ENCODE results near the gene RNF208. TPM values are rescaled to one million over a fixed set of nuclear protein-coding genes. Genes with fewer than 3 reads are reported as not detected.

RNF208 gene
- polyA plus RNA-seq, 2 of the 4 experiments (the other 2 are of a cell fraction) = 0.06 to 1.7 TPM

DNA sequence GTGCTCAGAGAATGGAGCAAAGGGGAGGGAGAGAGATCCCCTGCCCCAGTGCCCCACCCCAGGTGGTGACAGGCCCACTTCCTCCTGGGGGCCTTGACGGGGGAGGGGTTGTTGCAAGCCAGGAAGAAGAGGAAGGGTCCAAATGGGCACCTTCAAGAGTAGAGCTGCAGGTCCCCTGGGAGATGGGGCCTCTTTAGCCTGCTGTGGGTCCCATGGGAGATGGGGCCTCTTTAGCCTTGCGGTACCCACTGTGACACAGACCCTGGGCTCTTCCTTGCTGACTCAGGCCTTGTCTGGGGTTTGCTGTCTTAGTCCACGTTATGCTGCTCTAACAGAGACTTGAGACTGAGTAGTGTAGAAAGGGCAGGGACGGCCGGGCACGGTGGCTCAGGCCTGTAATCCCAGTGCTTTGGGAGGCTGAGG, 45.9 kb upstream of the RNF208 start:
- H3K4me1 ChIP-seq = peaks cover 22% of the 10 kb centered on the region
- CTCF ChIA-PET = interaction anchor here (1.1 to 17.1 kb wide), 5 partner anchors 9 to 26 kb away, joined by 3 to 236 read pairs (median 5); partner anchors contain the start of genes TOR4A and TUBB4B
- WGBS (ENCODE audit: missing lambda C conversion rate) = 92% methylated on average over 6 of the region's 6 CpGs
- DNase-seq (ENCODE audit: low read depth in 1 of 2, low spot score in 1 of 2) (no peak), ATAC-seq (no peak), FAIRE-seq (no peak)
- no peak overlapping the region for H3K4me2 ChIP-seq
- H3K9me3 ChIP-seq = no peaks in the 10 kb centered on the region
- no peak for TF ChIP-seq MAZ (IDR thresholded peaks at IDR 0.05; ENCODE audit: borderline replicate concordance, low read depth, low read length)
- TF ChIP-seq, protein P1, sequence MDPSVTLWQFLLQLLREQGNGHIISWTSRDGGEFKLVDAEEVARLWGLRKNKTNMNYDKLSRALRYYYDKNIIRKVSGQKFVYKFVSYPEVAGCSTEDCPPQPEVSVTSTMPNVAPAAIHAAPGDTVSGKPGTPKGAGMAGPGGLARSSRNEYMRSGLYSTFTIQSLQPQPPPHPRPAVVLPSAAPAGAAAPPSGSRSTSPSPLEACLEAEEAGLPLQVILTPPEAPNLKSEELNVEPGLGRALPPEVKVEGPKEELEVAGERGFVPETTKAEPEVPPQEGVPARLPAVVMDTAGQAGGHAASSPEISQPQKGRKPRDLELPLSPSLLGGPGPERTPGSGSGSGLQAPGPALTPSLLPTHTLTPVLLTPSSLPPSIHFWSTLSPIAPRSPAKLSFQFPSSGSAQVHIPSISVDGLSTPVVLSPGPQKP (IDR thresholded peaks at IDR 0.05; ENCODE audit: low read depth, low read length) = no peak
- TF ChIP-seq HDAC2 (IDR thresholded peaks at IDR 0.05) = no peak
- no peak for TF ChIP-seq FOSB (CRISPR knock-in tag; IDR thresholded peaks at IDR 0.05)
- TF ChIP-seq, protein P2, sequence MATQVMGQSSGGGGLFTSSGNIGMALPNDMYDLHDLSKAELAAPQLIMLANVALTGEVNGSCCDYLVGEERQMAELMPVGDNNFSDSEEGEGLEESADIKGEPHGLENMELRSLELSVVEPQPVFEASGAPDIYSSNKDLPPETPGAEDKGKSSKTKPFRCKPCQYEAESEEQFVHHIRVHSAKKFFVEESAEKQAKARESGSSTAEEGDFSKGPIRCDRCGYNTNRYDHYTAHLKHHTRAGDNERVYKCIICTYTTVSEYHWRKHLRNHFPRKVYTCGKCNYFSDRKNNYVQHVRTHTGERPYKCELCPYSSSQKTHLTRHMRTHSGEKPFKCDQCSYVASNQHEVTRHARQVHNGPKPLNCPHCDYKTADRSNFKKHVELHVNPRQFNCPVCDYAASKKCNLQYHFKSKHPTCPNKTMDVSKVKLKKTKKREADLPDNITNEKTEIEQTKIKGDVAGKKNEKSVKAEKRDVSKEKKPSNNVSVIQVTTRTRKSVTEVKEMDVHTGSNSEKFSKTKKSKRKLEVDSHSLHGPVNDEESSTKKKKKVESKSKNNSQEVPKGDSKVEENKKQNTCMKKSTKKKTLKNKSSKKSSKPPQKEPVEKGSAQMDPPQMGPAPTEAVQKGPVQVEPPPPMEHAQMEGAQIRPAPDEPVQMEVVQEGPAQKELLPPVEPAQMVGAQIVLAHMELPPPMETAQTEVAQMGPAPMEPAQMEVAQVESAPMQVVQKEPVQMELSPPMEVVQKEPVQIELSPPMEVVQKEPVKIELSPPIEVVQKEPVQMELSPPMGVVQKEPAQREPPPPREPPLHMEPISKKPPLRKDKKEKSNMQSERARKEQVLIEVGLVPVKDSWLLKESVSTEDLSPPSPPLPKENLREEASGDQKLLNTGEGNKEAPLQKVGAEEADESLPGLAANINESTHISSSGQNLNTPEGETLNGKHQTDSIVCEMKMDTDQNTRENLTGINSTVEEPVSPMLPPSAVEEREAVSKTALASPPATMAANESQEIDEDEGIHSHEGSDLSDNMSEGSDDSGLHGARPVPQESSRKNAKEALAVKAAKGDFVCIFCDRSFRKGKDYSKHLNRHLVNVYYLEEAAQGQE (IDR thresholded peaks at IDR 0.05) = no peak
- no peak for TF ChIP-seq POLR2AphosphoS2 (conservative IDR thresholded peaks at IDR 0.05; ENCODE audit: low read length)
- TF ChIP-seq HOXB5 (CRISPR knock-in tag; IDR thresholded peaks at IDR 0.05) = no peak
- no peak overlapping the region for H3K4me3 ChIP-seq
- peak overlapping the region; percentile 56 to 65; a peak in 4 of 6 replicates for H3K27ac ChIP-seq
- POLR2A ChIA-PET = interaction anchor here (1.0 kb wide), 1 partner anchor 27 kb away, joined by 3 read pairs; the partner anchor contains the start of gene TUBB4B

DNA sequence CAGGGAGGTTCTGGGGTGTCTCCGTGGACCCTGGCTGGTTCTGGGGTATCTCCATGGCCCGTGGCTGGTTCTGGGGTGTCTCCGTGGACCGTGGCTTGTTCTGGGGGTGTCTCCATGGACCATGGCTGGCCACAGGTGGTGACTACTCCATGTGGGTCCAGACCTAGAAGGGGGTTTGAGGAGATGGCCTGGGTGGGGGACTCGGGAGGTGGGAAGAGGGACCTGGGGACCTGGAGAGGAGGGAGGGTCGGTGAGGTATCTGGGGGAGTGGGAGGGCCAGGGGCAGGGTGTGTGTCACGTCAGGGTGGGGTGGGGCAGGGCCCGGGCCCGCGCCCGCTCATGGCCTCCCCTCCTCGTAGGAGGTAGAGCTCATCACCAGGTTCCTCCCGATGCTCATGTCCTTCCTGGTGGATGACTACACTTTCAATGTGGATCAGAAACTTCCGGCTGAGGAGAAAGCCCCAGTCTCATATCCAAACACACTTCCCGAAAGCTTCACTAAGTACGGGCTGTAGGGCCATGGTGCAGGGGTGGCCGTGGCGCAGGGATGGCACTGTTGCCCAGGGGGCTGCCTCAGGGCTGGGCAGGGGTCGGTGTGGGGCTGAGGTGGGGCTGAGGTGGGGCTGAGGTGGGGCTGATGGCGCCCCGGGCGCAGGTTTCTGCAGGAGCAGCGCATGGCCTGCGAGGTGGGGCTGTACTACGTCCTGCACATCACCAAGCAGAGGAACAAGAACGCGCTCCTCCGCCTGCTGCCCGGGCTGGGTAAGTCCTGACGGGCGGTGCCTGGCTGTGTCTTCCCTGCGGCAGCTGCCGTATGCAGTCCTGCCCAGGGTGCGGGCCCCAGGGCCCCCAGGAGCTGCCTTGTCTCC, 44.8 kb upstream of the RNF208 start:
- no peak for ATAC-seq
- no peaks in the 10 kb centered on the region for H3K9me3 ChIP-seq

DNA sequence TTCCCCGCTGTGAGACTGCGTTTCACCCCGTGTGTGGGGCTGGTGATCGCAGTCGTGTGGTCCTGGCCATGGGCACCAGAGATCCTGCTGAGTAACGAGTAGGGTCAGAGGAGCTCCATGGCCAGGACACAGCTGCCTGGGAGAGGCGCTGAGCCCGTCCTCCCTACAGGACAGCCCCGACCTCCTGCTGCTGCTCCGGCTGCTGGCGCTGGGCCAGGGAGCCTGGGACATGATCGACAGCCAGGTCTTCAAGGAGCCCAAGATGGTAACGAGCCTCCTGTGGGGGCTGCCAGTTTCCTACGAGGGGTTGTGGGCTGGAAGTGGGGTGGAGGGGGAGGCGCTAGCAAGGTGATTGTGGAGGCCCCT, 44.1 kb upstream of the RNF208 start:
- TF ChIP-seq BHLHE40 (IDR thresholded peaks at IDR 0.05; ENCODE audit: low read depth, low read length) (no peak), POLR2A (IDR thresholded peaks at IDR 0.05; ENCODE audit: low read length) (no peak), CBX2 (IDR thresholded peaks at IDR 0.05; ENCODE audit: borderline replicate concordance, low read depth) (no peak), NFE2L2 (conservative IDR thresholded peaks at IDR 0.05; ENCODE audit: low read length) (no peak), TP53 (CRISPR knock-in tag; IDR thresholded peaks at IDR 0.05) (no peak), RFX5 (IDR thresholded peaks at IDR 0.05) (no peak), RCOR1 (IDR thresholded peaks at IDR 0.05; ENCODE audit: low read depth, low read length) (no peak)
- peaks cover 22% of the 10 kb centered on the region for H3K4me1 ChIP-seq
- FAIRE-seq (no peak), DNase-seq (ENCODE audit: low read depth in 1 of 2, low spot score in 1 of 2) (no peak), ATAC-seq (no peak)
- no peak overlapping the region for H3K27ac ChIP-seq
- POLR2A ChIA-PET = no interaction called here
- H3K9me3 ChIP-seq = no peaks in the 10 kb centered on the region
- H3K4me3 ChIP-seq = no peak overlapping the region
- H3K4me2 ChIP-seq = no peak overlapping the region
- CTCF ChIA-PET = interaction anchor here (1.3 to 17.1 kb wide), 5 partner anchors 10 to 24 kb away, joined by 3 to 236 read pairs (median 6); partner anchors contain the start of genes TOR4A and TUBB4B
- 95% methylated on average over 15 of the region's 15 CpGs for WGBS (ENCODE audit: missing lambda C conversion rate)

More for the DNA sequence above, 44.8 kb upstream of the RNF208 start:
- no peak overlapping the region for H3K27ac ChIP-seq
- peaks cover 22% of the 10 kb centered on the region for H3K4me1 ChIP-seq
- no peak for FAIRE-seq
- POLR2A ChIA-PET = no interaction called here
- DNase-seq (ENCODE audit: low read depth in 1 of 2, low spot score in 1 of 2) = no peak
- H3K4me3 ChIP-seq = no peak overlapping the region
- WGBS (ENCODE audit: missing lambda C conversion rate) = 93% methylated on average over 28 of the region's 34 CpGs
- H3K4me2 ChIP-seq = no peak overlapping the region
- CTCF ChIA-PET = interaction anchor here (1.3 to 17.1 kb wide), 6 partner anchors 10 to 24 kb away, joined by 3 to 236 read pairs (median 6); partner anchors contain the start of genes TOR4A and TUBB4B
- TF ChIP-seq NPAS2 (CRISPR knock-in tag; IDR thresholded peaks at IDR 0.05; ENCODE audit: borderline replicate concordance) (no peak), PHF8 (IDR thresholded peaks at IDR 0.05; ENCODE audit: borderline replicate concordance, low read depth) (no peak), POLR2A (IDR thresholded peaks at IDR 0.05; ENCODE audit: low read length) (no peak), ZC3H11A (IDR thresholded peaks at IDR 0.05) (no peak), SMC3 (IDR thresholded peaks at IDR 0.05) (no peak), HDAC2 (IDR thresholded peaks at IDR 0.05) (no peak), MAZ (IDR thresholded peaks at IDR 0.05; ENCODE audit: borderline replicate concordance, low read depth, low read length) (no peak), KDM1A (IDR thresholded peaks at IDR 0.05; ENCODE audit: low read depth) (no peak)
